Karpas-422 (cell line): ENCODE data around the gene NRBF2. TPM values are rescaled to one million over a fixed set of nuclear protein-coding genes. Genes with fewer than 3 reads are reported as not detected.

Experiments
- small RNA-seq: library from RNA; depleted of rRNA; stranded (forward); fragments of <200 nt; gene quantifications from one replicate; pipeline ENCODE3, GENCODE V24; 2014
- total RNA-seq: library from RNA; depleted of rRNA; stranded (reverse); fragments of >200 nt; shearing (Covaris generic); gene quantifications from 2 replicates; pipeline ENCODE4 v1.2.3, GENCODE V29; 2014; ENCODE audit warnings: low replicate concordance

The NRBF2 gene
- total RNA-seq, 1 experiment from 2014 or later: 26.1 TPM

Small RNAs within 50 kb of the gene (small RNA-seq; reads per million reads assigned to genes)
- not detected for gene RNU6-543P
